Bronchial epithelial cell (primary cell): ENCODE data around the gene SPATA7. TPM values are rescaled to one million over a fixed set of nuclear protein-coding genes. Genes with fewer than 3 reads are reported as not detected.
"Not testable (repeated sequence)": the region's sequence is repeated elsewhere in the genome, so short reads cannot be mapped to it uniquely, and the experiment has no call there.

Experiments used
- DNase-seq: peaks from one replicate; pipeline ENCODE4 v3.0.0-alpha.2; 2010; ENCODE audit warnings: low read depth
- FAIRE-seq: peaks from 2 replicates; lab custom pipeline; 2011; peaks lifted over from hg19 to GRCh38; lab: Jason Lieb, UNC
- H3K27me3 ChIP-seq: 2 replicates; pipeline ENCODE4 v1.5.1; 2011; ENCODE audit warnings: low read length; ENCODE audit not compliant: control insufficient read depth, insufficient read depth
- H3K36me3 ChIP-seq: 2 replicates; pipeline ENCODE4 v1.5.1; 2011; ENCODE audit warnings: low read length; ENCODE audit not compliant: control insufficient read depth, insufficient read depth
- H3K4me3 ChIP-seq: 2 replicates; pipeline ENCODE4 v1.5.1; 2011; ENCODE audit warnings: mild to moderate bottlenecking, low read depth, low read length, control low read depth
- CTCF ChIP-seq: IDR thresholded peaks from 2 replicates; pipeline ENCODE4 v1.5.1; 2011; ENCODE audit warnings: mild to moderate bottlenecking, moderate library complexity, low read length, control low read depth, inconsistent platforms; ENCODE audit not compliant: insufficient read depth, severe bottlenecking
- total RNA-seq: library from RNA; depleted of rRNA; stranded (reverse); fragments of >200 nt; gene quantifications from 2 replicates; pipeline ENCODE4 v1.2.1, GENCODE V29; 2014

The SPATA7 gene
- total RNA-seq, 1 donor from 2014 or later, result 9.2 TPM

GRCh38 chr14:88364710-88365413, 20.6 kb upstream of the SPATA7 start:
- TF ChIP-seq CTCF, result no peak
- no peak for FAIRE-seq

GRCh38 chr14:88369496-88369895, 16.0 kb upstream of the SPATA7 start:
- FAIRE-seq (no peak), DNase-seq (no peak)
- Histone ChIP-seq H3K27me3 (no peaks in the 10 kb centered on the region), H3K36me3 (no peaks in the 10 kb centered on the region), H3K4me3 (no peak overlapping the region)
- no peak for TF ChIP-seq CTCF

More at GRCh38 chr14:88364710-88365413, 20.6 kb upstream of the SPATA7 start:
- H3K4me3 ChIP-seq, result no peak overlapping the region
- no peaks in the 10 kb centered on the region for H3K36me3 ChIP-seq
- no peaks in the 10 kb centered on the region for H3K27me3 ChIP-seq
- DNase-seq, result no peak

GRCh38 chr14:88379706-88380343, 5.6 kb upstream of the SPATA7 start:
- TF ChIP-seq CTCF, result no peak
- Histone ChIP-seq H3K27me3 (no peaks in the 10 kb centered on the region), H3K4me3 (no peak overlapping the region), H3K36me3 (no peaks in the 10 kb centered on the region)
- DNase-seq (no peak), FAIRE-seq (no peak)

DNA sequence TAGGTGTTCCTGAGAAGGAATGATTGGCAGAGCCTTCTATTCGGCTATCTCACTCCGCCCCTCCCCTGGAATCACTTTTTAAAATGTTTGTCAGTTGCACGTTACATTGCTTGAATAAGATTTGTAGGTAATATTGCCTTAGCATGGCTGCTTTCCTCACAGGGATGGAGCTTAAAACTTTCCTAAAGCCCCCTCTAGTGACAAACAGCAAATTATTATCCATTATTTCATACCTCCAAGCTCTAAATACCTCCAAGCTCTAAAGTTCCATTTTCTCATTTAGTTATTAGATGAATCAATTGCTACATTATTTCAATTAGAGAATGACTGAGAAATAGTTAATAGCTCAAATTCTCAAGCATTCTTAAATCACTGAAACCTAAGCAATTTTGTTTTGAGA, 5.1 kb upstream of the SPATA7 start:
- H3K4me3 ChIP-seq, result no peak overlapping the region
- H3K36me3 ChIP-seq, result no peaks in the 10 kb centered on the region
- FAIRE-seq (no peak), DNase-seq (peak; percentile 29)
- no peaks in the 10 kb centered on the region for H3K27me3 ChIP-seq
- TF ChIP-seq CTCF, result peak; percentile 10

GRCh38 chr14:88381634-88382033, 3.8 kb upstream of the SPATA7 start:
- H3K27me3 ChIP-seq, H3K36me3 ChIP-seq, DNase-seq, H3K4me3 ChIP-seq, FAIRE-seq: not testable (repeated sequence)

GRCh38 chr14:88384718-88385117, 739 bp upstream of the SPATA7 start:
- no peak for FAIRE-seq
- peak; percentile 32 for DNase-seq
- no peak for TF ChIP-seq CTCF
- H3K27me3 ChIP-seq, result no peaks in the 10 kb centered on the region
- no peaks in the 10 kb centered on the region for H3K36me3 ChIP-seq
- H3K4me3 ChIP-seq, result peak overlapping the region; percentile 92
